Stimulated activated naive CD8-positive, alpha-beta T cell treated with anti-CD3 and anti-CD28 coated beads, Interleukin-15, amount 100 ng/mL, for 72 hours (primary cell): Measurements from ENCODE around the gene BDKRB1.

Experiments used
- ATAC-seq: fragments of 150-1000 bp; cut with Tn5 transposase; 2 replicates; pipeline ENCODE4 v1.10.0; 2021; ENCODE audit warnings: mild to moderate bottlenecking, moderate library complexity
- DNase-seq, 2 donors: peaks; one replicate each; pipeline ENCODE4 v3.0.0; 2021 to 2022
- H3K27ac Mint-ChIP-seq, 2 donors: one replicate each; pipeline ENCODE4 v1.8.0; 2022; ENCODE audit warnings: mild to moderate bottlenecking in 2 of 2, mixed read lengths in 2 of 2, moderate library complexity in 2 of 2
- H3K27me3 Mint-ChIP-seq: one replicate; pipeline ENCODE4 v1.8.0; 2022; ENCODE audit warnings: mixed read lengths
- H3K4me1 Mint-ChIP-seq: one replicate; pipeline ENCODE4 v1.8.0; 2022; ENCODE audit warnings: mild to moderate bottlenecking, mixed read lengths
- H3K4me3 Mint-ChIP-seq, 2 donors: one replicate each; pipeline ENCODE4 v1.8.0; 2022; ENCODE audit warnings: mild to moderate bottlenecking in 2 of 2, mixed read lengths in 2 of 2, moderate library complexity in 1 of 2
- H3K9me3 Mint-ChIP-seq, 2 donors: one replicate each; pipeline ENCODE4 v1.8.0; 2022; ENCODE audit warnings: mixed read lengths in 2 of 2

The BDKRB1 gene

GRCh38 chr14:96246539-96246847 lies 9.5 kb upstream of the BDKRB1 start:
- no peak overlapping the region for H3K27ac Mint-ChIP-seq
- no peaks in the 10 kb centered on the region for H3K4me1 Mint-ChIP-seq
- no peaks in the 10 kb centered on the region for H3K9me3 Mint-ChIP-seq
- peaks cover 33% of the 10 kb centered on the region for H3K27me3 Mint-ChIP-seq
- ATAC-seq (no peak), DNase-seq (no peak)
- no peak overlapping the region for H3K4me3 Mint-ChIP-seq

GRCh38 chr14:96247031-96247430 lies 9.0 kb upstream of the BDKRB1 start:
- H3K27ac Mint-ChIP-seq, result no peak overlapping the region
- no peak overlapping the region for H3K4me3 Mint-ChIP-seq
- H3K27me3 Mint-ChIP-seq, result peaks cover 38% of the 10 kb centered on the region
- no peak for DNase-seq
- ATAC-seq, result no peak
- no peaks in the 10 kb centered on the region for H3K4me1 Mint-ChIP-seq
- no peaks in the 10 kb centered on the region for H3K9me3 Mint-ChIP-seq

GRCh38 chr14:96249029-96249428 lies 7.0 kb upstream of the BDKRB1 start:
- no peak for ATAC-seq
- Mint-ChIP-seq H3K27ac (no peak overlapping the region), H3K4me3 (no peak overlapping the region), H3K4me1 (no peaks in the 10 kb centered on the region), H3K9me3 (no peaks in the 10 kb centered on the region), H3K27me3 (peaks cover 56% of the 10 kb centered on the region)
- no peak for DNase-seq

GRCh38 chr14:96250485-96250884 lies 5.5 kb upstream of the BDKRB1 start:
- Mint-ChIP-seq H3K27ac (no peak overlapping the region), H3K9me3 (no peaks in the 10 kb centered on the region), H3K4me1 (no peaks in the 10 kb centered on the region), H3K27me3 (peaks cover 66% of the 10 kb centered on the region), H3K4me3 (no peak overlapping the region)
- DNase-seq (no peak), ATAC-seq (no peak)

GRCh38 chr14:96251656-96252155 lies 4.3 kb upstream of the BDKRB1 start:
- DNase-seq (no peak), ATAC-seq (no peak)
- Mint-ChIP-seq H3K4me1 (no peaks in the 10 kb centered on the region), H3K4me3 (no peak overlapping the region), H3K27me3 (peaks cover 74% of the 10 kb centered on the region), H3K27ac (peak overlapping the region; percentile 3 to 35), H3K9me3 (no peaks in the 10 kb centered on the region)

GRCh38 chr14:96252323-96252998 lies 3.5 kb upstream of the BDKRB1 start:
- no peak for ATAC-seq
- no peak overlapping the region for H3K4me3 Mint-ChIP-seq

GRCh38 chr14:96252999-96253539 lies 2.9 kb upstream of the BDKRB1 start:
- Mint-ChIP-seq H3K9me3 (no peaks in the 10 kb centered on the region), H3K27ac (no peak overlapping the region), H3K4me1 (no peaks in the 10 kb centered on the region), H3K4me3 (no peak overlapping the region), H3K27me3 (peaks cover 74% of the 10 kb centered on the region)
- ATAC-seq (no peak), DNase-seq (no peak)

More at GRCh38 chr14:96252323-96252998, 3.5 kb upstream of the BDKRB1 start:
- Mint-ChIP-seq H3K27ac (no peak overlapping the region), H3K4me1 (no peaks in the 10 kb centered on the region), H3K9me3 (no peaks in the 10 kb centered on the region), H3K27me3 (peaks cover 74% of the 10 kb centered on the region)
- DNase-seq, result no peak

GRCh38 chr14:96254687-96255086 lies 1.3 kb upstream of the BDKRB1 start:
- Mint-ChIP-seq H3K9me3 (no peaks in the 10 kb centered on the region), H3K27me3 (peaks cover 66% of the 10 kb centered on the region), H3K4me3 (no peak overlapping the region), H3K27ac (no peak overlapping the region), H3K4me1 (no peaks in the 10 kb centered on the region)
- ATAC-seq, result no peak
- no peak for DNase-seq

GRCh38 chr14:96256407-96256806 lies 397 bp downstream of the BDKRB1 start:
- ATAC-seq (no peak), DNase-seq (no peak)
- no peak overlapping the region for H3K27ac Mint-ChIP-seq
- H3K9me3 Mint-ChIP-seq, result no peaks in the 10 kb centered on the region
- no peak overlapping the region for H3K4me3 Mint-ChIP-seq
- peaks cover 66% of the 10 kb centered on the region for H3K27me3 Mint-ChIP-seq
- no peaks in the 10 kb centered on the region for H3K4me1 Mint-ChIP-seq

- ATAC-seq, result no peak
- no peaks in the 10 kb centered on the region for H3K9me3 Mint-ChIP-seq
- peaks cover 61% of the 10 kb centered on the region for H3K27me3 Mint-ChIP-seq
Measured at GRCh38 chr14:96257056-96257455, 1.0 kb downstream of the BDKRB1 start.

GRCh38 chr14:96257900-96258299 lies 1.9 kb downstream of the BDKRB1 start:
- no peaks in the 10 kb centered on the region for H3K4me1 Mint-ChIP-seq
- no peak overlapping the region for H3K4me3 Mint-ChIP-seq
- no peak overlapping the region for H3K27ac Mint-ChIP-seq
- no peak for ATAC-seq
- no peaks in the 10 kb centered on the region for H3K9me3 Mint-ChIP-seq
- peaks cover 54% of the 10 kb centered on the region for H3K27me3 Mint-ChIP-seq
- no peak for DNase-seq

More at GRCh38 chr14:96257056-96257455, 1.0 kb downstream of the BDKRB1 start:
- no peak for DNase-seq
- H3K4me1 Mint-ChIP-seq, result no peaks in the 10 kb centered on the region
- H3K4me3 Mint-ChIP-seq, result no peak overlapping the region
- no peak overlapping the region for H3K27ac Mint-ChIP-seq

GRCh38 chr14:96260341-96260821 lies 4.4 kb downstream of the BDKRB1 start:
- H3K27me3 Mint-ChIP-seq, result peaks cover 33% of the 10 kb centered on the region
- no peaks in the 10 kb centered on the region for H3K4me1 Mint-ChIP-seq
- no peak overlapping the region for H3K27ac Mint-ChIP-seq
- ATAC-seq, result no peak
- H3K9me3 Mint-ChIP-seq, result no peaks in the 10 kb centered on the region
- DNase-seq, result no peak
- no peak overlapping the region for H3K4me3 Mint-ChIP-seq

- no peak for ATAC-seq
- H3K27ac Mint-ChIP-seq, result no peak overlapping the region
Measured at GRCh38 chr14:96261053-96261452, 5.0 kb downstream of the BDKRB1 start.

GRCh38 chr14:96261772-96262655 lies 6.0 kb downstream of the BDKRB1 start:
- no peaks in the 10 kb centered on the region for H3K4me1 Mint-ChIP-seq
- H3K4me3 Mint-ChIP-seq, result no peak overlapping the region
- H3K9me3 Mint-ChIP-seq, result no peaks in the 10 kb centered on the region
- H3K27ac Mint-ChIP-seq, result no peak overlapping the region
- no peak for DNase-seq
- ATAC-seq, result no peak
- H3K27me3 Mint-ChIP-seq, result peaks cover 22% of the 10 kb centered on the region

More at GRCh38 chr14:96261053-96261452, 5.0 kb downstream of the BDKRB1 start:
- DNase-seq, result no peak
- H3K4me3 Mint-ChIP-seq, result no peak overlapping the region
- peaks cover 32% of the 10 kb centered on the region for H3K27me3 Mint-ChIP-seq
- no peaks in the 10 kb centered on the region for H3K4me1 Mint-ChIP-seq
- no peaks in the 10 kb centered on the region for H3K9me3 Mint-ChIP-seq

GRCh38 chr14:96263347-96264199 lies 7.6 kb downstream of the BDKRB1 start:
- H3K27me3 Mint-ChIP-seq, result peaks cover 14% of the 10 kb centered on the region
- ATAC-seq (no peak), DNase-seq (no peak)
- no peak overlapping the region for H3K27ac Mint-ChIP-seq
- no peaks in the 10 kb centered on the region for H3K9me3 Mint-ChIP-seq
- no peaks in the 10 kb centered on the region for H3K4me1 Mint-ChIP-seq
- no peak overlapping the region for H3K4me3 Mint-ChIP-seq
